Panc1 (cell line): ENCODE measurements around the gene KRT85. TPM values are rescaled to one million over a fixed set of nuclear protein-coding genes. Genes with fewer than 3 reads are reported as not detected.

Source experiments
- ATAC-seq: fragments of 200-7000 bp; cut with Tn5 transposase; 2 replicates; pipeline ENCODE4 v1.9.1; 2020; ENCODE audit warnings: mild to moderate bottlenecking, moderate library complexity
- BruUV-seq: library from RNA; stranded (reverse); fragments of 400-500 nt; replicated peaks from 2 replicates; lab custom pipeline; 2021; lab: Mats Ljungman, UMichigan
- CTCF ChIA-PET: fragments of 300-600 bp; sonication (Branson Sonifier 250); formaldehyde crosslinking; loops from one replicate; lab custom pipeline; 2022; ENCODE audit warnings: antibody characterized with exemption; lab: Charles Lee
- POLR2A ChIA-PET: fragments of 300-600 bp; sonication (Branson Sonifier 250); formaldehyde crosslinking; loops from one replicate; lab custom pipeline; 2022; ENCODE audit warnings: antibody characterized with exemption; lab: Charles Lee
- DNase-seq: peaks from one replicate; pipeline ENCODE4 v3.0.0-alpha.2; 2010; ENCODE audit warnings: low read depth, low spot score
- H3K27ac ChIP-seq: 2 replicates; pipeline ENCODE4 v1.5.1; 2011; ENCODE audit warnings: mild to moderate bottlenecking, low read length, inconsistent platforms
- H3K27me3 ChIP-seq: fragments of 200-500 bp; sonication (Bioruptor generic); 2 replicates; pipeline ENCODE4 v1.6.0; 2014; ENCODE audit warnings: low read length, inconsistent platforms; ENCODE audit not compliant: control insufficient read depth, insufficient read depth
- H3K36me3 ChIP-seq: fragments of 200-500 bp; sonication (Bioruptor generic); 2 replicates; pipeline ENCODE4 v1.5.1; 2014; ENCODE audit warnings: inconsistent platforms, mild to moderate bottlenecking, low read length, moderate library complexity; ENCODE audit not compliant: control insufficient read depth, insufficient read depth
- H3K4me1 ChIP-seq: 2 replicates; pipeline ENCODE4 v1.5.1; 2011; ENCODE audit warnings: inconsistent platforms, mild to moderate bottlenecking, low read length, moderate library complexity; ENCODE audit not compliant: control insufficient read depth, insufficient read depth
- H3K4me3 ChIP-seq, 2 experiments: 2 replicates each; pipeline ENCODE4 v1.5.1; 2011 to 2012; ENCODE audit warnings: low read depth in 2 of 2, low read length in 2 of 2, mild to moderate bottlenecking in 2 of 2, inconsistent platforms in 1 of 2, moderate library complexity in 1 of 2
- H3K9me3 ChIP-seq: fragments of 200-500 bp; sonication (Bioruptor generic); 2 replicates; pipeline ENCODE4 v1.5.1; 2014; ENCODE audit warnings: low read depth, mild to moderate bottlenecking, inconsistent platforms, low read length, moderate library complexity; ENCODE audit not compliant: control insufficient read depth, insufficient read depth
- POLR2AphosphoS5 ChIP-seq: IDR thresholded peaks from 2 replicates; pipeline ENCODE4 v1.6.1; 2012; ENCODE audit warnings: mild to moderate bottlenecking, low read depth, low read length, moderate library complexity
- SIN3A ChIP-seq: IDR thresholded peaks from 2 replicates; pipeline ENCODE4 v1.6.1; 2012; ENCODE audit warnings: low read depth, mild to moderate bottlenecking, low read length, moderate library complexity, borderline replicate concordance; ENCODE audit not compliant: insufficient read depth
- TCF7L2 ChIP-seq: IDR thresholded peaks from 2 replicates; pipeline ENCODE4 v1.6.1; 2011; ENCODE audit warnings: mild to moderate bottlenecking, low read depth, low read length, inconsistent platforms
- in situ Hi-C: cut with HindIII; loops from 2 replicates; pipeline ENCODE4 v1.10.0; 2016; ENCODE audit warnings: low sequenced_read_pairs, low pct_unique_long_range_greater_than_20kb
- intact Hi-C: fragments of 100-400 bp; cut with micrococcal nuclease; formaldehyde crosslinking; loops from one replicate; pipeline ENCODE4 v1.10.0; 2022; ENCODE audit not compliant: unreplicated experiment
- total RNA-seq: library from RNA; stranded (reverse); gene quantifications from one replicate; pipeline ENCODE4 v1.2.1, GENCODE V29; 2021; ENCODE audit not compliant: unreplicated experiment
- TF ChIP-seq, protein P1 (sequence below), 2 experiments: IDR thresholded peaks; 2 replicates each; pipeline ENCODE4 v1.6.1; 2011 to 2012; ENCODE audit warnings: low read depth in 2 of 2, control low read depth in 1 of 2, low read length in 1 of 2, mild to moderate bottlenecking in 1 of 2, moderate library complexity in 1 of 2; ENCODE audit not compliant: insufficient read depth in 1 of 2
- TF ChIP-seq, protein P2 (sequence below): fragments of 450-650 bp; IDR thresholded peaks from 2 replicates; pipeline ENCODE4 v1.5.1; 2017; ENCODE audit warnings: mild to moderate bottlenecking

KRT85 gene
- total RNA-seq, 1 experiment from 2014 or later = not detected

DNA sequence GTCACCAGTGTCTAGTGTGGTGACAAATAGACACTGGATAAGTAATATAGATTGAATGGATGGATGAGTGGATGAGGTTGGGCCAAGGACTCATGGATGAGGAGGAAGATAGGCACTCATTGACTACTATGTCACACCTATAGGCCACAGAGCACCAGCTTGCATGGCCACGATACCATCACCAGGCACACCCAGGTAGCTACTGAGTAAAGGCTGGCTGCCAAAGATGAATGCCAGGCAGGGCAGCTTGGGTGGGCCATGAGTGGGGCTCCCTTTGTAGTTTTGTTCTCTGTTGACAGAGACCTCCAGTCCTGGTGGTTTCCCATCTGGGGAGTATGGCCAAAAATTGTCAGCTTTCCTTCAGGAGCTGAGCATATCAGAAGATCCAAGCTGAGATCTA is 34.9 kb downstream of the KRT85 start:
- intact Hi-C loops = no loop called here
- H3K27ac ChIP-seq = no peak overlapping the region
- in situ Hi-C loops = no loop called here
- H3K27me3 ChIP-seq = no peaks in the 10 kb centered on the region
- H3K36me3 ChIP-seq = no peaks in the 10 kb centered on the region
- H3K4me1 ChIP-seq = peaks cover under 1% of the 10 kb centered on the region; the same call in 1 of the 2 replicates
- H3K9me3 ChIP-seq = no peaks in the 10 kb centered on the region
- TF ChIP-seq, protein P1, sequence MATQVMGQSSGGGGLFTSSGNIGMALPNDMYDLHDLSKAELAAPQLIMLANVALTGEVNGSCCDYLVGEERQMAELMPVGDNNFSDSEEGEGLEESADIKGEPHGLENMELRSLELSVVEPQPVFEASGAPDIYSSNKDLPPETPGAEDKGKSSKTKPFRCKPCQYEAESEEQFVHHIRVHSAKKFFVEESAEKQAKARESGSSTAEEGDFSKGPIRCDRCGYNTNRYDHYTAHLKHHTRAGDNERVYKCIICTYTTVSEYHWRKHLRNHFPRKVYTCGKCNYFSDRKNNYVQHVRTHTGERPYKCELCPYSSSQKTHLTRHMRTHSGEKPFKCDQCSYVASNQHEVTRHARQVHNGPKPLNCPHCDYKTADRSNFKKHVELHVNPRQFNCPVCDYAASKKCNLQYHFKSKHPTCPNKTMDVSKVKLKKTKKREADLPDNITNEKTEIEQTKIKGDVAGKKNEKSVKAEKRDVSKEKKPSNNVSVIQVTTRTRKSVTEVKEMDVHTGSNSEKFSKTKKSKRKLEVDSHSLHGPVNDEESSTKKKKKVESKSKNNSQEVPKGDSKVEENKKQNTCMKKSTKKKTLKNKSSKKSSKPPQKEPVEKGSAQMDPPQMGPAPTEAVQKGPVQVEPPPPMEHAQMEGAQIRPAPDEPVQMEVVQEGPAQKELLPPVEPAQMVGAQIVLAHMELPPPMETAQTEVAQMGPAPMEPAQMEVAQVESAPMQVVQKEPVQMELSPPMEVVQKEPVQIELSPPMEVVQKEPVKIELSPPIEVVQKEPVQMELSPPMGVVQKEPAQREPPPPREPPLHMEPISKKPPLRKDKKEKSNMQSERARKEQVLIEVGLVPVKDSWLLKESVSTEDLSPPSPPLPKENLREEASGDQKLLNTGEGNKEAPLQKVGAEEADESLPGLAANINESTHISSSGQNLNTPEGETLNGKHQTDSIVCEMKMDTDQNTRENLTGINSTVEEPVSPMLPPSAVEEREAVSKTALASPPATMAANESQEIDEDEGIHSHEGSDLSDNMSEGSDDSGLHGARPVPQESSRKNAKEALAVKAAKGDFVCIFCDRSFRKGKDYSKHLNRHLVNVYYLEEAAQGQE (IDR thresholded peaks at IDR 0.05; ENCODE audit: insufficient read depth in 1 of 2, low read depth in 2 of 2, low read length in 1 of 2) = no peak
- TF ChIP-seq TCF7L2 = no peak
- no peak for TF ChIP-seq POLR2AphosphoS5
- TF ChIP-seq, protein P2, sequence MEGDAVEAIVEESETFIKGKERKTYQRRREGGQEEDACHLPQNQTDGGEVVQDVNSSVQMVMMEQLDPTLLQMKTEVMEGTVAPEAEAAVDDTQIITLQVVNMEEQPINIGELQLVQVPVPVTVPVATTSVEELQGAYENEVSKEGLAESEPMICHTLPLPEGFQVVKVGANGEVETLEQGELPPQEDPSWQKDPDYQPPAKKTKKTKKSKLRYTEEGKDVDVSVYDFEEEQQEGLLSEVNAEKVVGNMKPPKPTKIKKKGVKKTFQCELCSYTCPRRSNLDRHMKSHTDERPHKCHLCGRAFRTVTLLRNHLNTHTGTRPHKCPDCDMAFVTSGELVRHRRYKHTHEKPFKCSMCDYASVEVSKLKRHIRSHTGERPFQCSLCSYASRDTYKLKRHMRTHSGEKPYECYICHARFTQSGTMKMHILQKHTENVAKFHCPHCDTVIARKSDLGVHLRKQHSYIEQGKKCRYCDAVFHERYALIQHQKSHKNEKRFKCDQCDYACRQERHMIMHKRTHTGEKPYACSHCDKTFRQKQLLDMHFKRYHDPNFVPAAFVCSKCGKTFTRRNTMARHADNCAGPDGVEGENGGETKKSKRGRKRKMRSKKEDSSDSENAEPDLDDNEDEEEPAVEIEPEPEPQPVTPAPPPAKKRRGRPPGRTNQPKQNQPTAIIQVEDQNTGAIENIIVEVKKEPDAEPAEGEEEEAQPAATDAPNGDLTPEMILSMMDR = no peak
- no peak for TF ChIP-seq SIN3A
- CTCF ChIA-PET = interaction anchor here (1.1 kb wide), 1 partner anchor 10 kb away, joined by 3 read pairs; no protein-coding TSS in a partner anchor
- DNase-seq = no peak
- no TSS peak for BruUV-seq
- no peak overlapping the region for H3K4me3 ChIP-seq
- ATAC-seq = no peak
- POLR2A ChIA-PET = interaction anchor here (0.7 kb wide), 1 partner anchor 444 kb away, joined by 11 read pairs; no protein-coding TSS in a partner anchor

DNA sequence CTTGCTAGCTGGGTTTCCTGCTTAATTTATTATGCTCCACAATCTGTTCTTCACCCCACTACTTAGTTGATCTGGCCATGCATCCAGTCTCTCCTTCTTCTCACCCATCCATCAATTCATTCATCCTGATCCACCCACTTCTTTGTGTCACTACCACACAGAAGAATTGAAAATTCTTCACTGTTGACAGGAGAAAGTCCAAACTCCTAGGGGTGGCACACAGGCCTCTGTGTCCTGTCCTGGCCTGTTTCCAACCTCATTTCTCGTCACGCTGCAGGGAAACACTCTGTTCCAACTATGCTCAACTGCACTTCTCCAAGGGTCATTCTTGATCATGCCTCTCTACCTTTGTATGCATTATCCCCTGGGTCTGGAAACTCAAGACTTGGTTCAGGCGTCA is 35.4 kb downstream of the KRT85 start:
- BruUV-seq = no TSS peak
- no peak overlapping the region for H3K4me3 ChIP-seq
- H3K36me3 ChIP-seq = no peaks in the 10 kb centered on the region
- no peaks in the 10 kb centered on the region for H3K27me3 ChIP-seq
- no peak for ATAC-seq
- peaks cover 6% of the 10 kb centered on the region for H3K4me1 ChIP-seq
- in situ Hi-C loops = no loop called here
- no peak for DNase-seq
- H3K27ac ChIP-seq = no peak overlapping the region
- ChIA-PET CTCF (no interaction called here), POLR2A (no interaction called here)
- TF ChIP-seq, protein P2 = no peak
- TF ChIP-seq SIN3A = no peak
- TF ChIP-seq, protein P1 (IDR thresholded peaks at IDR 0.05; ENCODE audit: insufficient read depth in 1 of 2, low read depth in 2 of 2, low read length in 1 of 2) = no peak
- no peak for TF ChIP-seq TCF7L2
- H3K9me3 ChIP-seq = no peaks in the 10 kb centered on the region
- intact Hi-C loops = no loop called here
